SIG-M5 treated with dmso at 0.1 percent for 504 hours (cell line): ENCODE data around the gene GADD45A.
"Not testable (repeated sequence)": the region's sequence is repeated elsewhere in the genome, so short reads cannot be mapped to it uniquely, and the experiment has no call there.

ENCODE experiments used
- DNase-seq: peaks from one replicate; lab custom pipeline; 2025; ENCODE audit not compliant: unreplicated experiment; lab: John Stamatoyannopoulos, UW

Gene GADD45A, protein sequence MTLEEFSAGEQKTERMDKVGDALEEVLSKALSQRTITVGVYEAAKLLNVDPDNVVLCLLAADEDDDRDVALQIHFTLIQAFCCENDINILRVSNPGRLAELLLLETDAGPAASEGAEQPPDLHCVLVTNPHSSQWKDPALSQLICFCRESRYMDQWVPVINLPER

DNA sequence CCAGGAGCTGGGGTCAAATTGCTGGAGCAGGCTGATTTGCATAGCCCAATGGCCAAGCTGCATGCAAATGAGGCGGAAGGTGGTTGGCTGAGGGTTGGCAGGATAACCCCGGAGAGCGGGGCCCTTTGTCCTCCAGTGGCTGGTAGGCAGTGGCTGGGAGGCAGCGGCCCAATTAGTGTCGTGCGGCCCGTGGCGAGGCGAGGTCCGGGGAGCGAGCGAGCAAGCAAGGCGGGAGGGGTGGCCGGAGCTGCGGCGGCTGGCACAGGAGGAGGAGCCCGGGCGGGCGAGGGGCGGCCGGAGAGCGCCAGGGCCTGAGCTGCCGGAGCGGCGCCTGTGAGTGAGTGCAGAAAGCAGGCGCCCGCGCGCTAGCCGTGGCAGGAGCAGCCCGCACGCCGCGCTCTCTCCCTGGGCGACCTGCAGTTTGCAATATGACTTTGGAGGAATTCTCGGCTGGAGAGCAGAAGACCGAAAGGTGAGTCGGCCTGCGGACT is at the start of gene GADD45A:
Gene GADD45A (plus strand): TSS at position 135 of the 491 bp plus-strand sequence. CDS start 294 bp downstream, at position 429.
- DNase-seq = peak; percentile 96

DNA sequence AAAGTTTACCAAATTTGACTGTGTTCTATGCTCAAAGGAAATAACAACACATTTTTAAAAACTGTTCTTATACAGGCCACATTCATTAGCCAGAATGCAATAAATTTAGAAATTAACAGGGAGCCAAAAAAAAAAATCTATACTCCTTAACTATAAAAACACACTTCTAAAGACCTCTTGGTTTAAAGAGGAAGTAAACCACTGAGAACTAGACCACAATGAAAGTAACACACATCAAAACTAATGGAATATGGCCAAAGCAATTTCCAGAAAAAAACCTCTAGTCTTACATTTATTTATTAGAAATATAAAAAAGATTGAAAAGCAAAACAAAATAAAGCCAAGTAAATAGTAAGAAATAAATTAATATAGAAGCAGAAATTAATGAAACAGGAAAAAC is 48.9 kb upstream of the GADD45A start:
- DNase-seq = peak; percentile 23

DNA sequence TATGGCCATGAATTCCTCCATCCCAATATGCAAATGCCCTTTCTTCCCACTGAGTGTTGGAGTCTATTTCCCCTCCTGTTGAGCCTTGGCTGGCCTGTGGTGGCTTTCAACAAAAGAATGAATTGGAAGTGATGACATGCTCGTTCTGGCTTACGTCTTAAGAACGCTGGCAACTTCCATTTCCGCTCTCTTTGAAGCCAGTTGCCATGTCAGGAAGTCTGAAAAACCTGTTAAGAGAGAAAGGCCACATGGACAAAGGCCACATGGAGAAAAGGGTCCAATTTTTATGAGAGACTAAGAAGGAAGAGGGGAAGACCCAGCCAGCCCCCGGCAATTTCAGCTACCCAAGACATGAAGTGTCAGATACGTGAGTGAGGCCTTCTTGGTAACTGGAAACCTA is 45.6 kb upstream of the GADD45A start:
- DNase-seq = no peak

DNA sequence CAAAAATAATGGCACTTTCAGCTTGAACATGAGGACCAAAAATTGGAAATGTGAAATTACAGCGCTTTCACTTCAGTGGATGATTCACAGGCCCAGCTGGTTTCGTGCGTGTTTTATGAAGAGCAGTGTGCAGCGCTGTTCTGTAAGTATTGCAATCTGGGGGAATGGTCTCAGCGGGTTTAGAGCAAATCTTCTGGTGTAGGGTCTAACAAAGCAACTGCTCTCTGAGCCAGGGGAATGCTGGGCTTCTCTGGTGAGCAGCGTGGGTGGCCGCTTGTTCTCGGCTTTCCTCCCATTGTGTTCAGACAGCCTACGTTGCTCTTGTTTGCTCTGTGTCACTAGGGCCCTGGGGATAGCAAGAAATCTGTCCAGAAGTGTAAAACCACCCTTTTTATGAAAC is 42.4 kb upstream of the GADD45A start:
- DNase-seq = no peak

DNA sequence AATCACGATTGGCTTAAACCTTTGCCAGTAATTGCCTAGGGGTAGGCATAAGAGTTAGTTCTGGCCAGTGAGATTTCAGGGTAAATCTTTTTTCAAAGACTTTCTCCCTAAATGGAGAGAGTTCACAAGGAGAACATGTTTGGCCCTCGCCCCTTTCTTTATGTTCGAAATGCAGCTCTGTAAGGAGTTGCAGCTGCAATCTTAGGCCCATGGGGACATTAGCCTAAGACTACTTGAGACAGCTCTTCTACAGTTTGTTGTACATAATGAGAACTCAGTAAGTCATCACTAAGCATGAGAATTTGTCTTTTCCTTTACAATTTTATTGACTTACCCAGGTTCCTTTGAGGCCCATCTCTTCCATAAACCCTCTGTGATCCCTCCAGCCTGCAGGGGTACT is 40.4 kb upstream of the GADD45A start:
- no peak for DNase-seq

DNA sequence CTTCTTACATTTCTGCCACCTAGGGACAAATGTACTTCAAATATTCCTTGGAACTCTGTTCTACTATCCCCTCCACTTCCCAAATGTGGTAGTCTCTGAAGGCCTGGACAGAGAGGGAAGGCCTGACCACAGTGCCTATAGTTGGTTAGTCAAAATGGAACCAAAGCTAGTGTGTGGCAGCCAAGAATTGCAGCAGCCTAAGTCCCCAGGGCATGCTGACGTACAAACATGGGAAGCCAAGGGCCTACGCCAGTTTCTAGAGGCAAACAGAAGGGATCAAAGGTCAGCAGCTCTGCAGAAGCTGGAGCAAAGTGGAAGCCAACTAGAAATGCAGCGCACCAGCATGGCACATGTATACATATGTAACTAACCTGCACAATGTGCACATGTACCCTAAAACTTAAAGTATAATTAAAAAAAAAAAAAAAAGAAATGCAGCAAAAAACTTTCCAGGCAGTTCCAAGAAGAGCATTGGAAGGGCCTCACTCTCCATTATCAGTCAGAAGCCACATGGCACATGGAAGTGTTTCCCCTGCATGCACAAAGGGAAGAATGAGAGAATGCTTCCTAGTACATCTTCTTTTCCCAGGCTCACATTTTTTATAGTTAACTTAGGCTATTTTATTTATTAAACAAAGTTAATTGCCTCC is 39.4 kb upstream of the GADD45A start:
- DNase-seq = no peak

DNA sequence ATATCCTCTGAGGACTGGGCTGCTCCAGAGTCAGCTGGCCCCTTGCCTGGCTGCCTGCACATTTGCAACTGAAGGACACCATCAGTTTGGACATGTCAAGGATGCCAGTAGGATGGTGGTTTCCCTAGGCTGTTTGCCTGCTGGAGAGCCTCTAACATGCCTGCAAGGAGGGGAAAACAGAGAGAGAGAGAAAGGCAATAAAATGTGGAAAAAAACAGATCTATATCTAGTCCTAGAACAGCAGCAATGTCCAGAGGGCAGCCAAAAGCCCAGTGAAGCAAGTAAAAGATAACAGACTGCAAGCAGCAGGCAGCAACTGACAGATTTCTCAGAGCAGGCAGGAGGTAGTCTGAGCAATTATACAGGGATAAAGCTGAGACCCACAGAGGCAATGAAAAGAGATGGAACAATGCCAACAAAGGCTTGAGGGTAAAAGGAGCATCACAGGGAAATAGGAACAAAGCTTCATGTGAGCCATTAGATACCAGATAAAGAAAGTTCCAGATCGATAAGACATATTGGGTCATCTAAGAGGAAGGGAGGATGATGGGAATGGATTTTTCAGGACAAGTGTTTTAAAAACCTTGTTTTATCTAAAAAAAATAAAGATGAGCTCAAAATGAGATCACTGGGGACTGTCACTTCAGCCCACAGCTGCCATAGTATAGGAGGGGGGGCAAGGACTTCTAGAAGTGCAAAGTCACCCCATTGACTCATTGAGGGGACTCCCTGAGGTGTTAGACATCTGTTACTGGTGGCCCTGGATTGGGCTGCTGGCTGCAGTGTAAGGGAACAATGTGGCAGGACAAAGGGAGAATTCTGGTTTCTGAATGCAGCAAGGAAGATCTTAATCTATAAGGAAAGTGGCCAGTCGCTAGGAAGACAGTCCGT is 38.6 kb upstream of the GADD45A start:
- no peak for DNase-seq

DNA sequence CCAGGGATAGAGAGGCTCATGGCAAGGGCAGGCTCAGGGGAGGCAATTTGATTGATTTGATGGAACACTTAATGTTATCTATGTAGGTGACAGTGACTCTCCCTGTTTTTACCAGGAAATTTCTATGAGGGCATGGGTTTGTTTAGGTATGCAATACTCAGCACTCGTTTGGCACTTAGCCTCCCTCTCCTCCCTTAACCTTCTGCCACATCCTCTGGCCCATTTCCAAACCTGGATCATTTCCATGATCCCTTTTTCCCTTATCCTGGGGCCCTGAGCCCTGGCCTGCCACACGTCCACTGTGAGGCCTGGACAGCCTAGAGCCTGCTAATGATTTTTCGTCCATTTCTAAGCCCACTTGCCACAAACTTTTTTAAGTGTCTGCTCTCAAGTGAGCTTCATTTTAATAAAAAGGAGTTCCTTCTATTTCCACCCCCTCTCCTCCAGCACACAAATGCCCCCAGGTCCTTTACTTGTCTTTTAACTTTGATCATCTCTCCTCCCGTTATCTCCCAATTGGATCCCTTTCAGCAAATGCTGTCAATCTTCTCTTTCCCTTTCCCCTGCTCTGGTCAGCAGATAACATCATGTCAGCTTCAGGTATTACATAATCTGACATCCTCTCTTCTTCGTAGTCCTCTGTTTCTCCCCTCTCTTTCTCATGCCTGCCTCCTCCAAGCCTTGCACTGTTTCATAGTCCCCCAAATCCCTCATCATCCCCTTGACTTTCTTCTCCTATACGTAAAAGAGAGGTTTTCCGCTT is 37.8 kb upstream of the GADD45A start:
- no peak for DNase-seq

DNA sequence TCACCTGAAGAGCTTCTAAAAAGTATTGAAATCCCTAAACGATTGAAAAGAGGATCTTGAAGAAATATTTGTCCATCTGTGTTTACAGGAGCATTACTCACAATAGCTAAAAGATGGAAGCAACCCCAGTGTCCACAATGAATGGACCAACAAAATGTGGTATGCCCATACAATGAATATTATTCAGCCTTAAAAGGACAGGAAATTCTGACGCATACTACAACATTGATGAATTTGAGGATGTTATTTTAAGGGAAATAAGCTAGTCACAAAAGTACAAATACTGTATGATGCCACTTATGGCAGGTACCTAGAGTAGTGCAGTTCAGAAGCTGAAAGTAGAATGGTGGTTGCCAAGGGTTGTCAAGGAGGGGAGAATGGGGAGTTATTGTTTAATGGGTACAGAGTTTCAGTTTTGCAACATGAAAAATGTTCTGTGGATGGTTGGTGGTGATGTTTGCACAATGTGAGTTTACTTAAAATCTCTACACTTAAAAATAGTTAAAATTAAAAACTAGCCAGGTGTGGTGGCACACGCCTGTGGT is 37.1 kb upstream of the GADD45A start:
- DNase-seq = no peak

DNA sequence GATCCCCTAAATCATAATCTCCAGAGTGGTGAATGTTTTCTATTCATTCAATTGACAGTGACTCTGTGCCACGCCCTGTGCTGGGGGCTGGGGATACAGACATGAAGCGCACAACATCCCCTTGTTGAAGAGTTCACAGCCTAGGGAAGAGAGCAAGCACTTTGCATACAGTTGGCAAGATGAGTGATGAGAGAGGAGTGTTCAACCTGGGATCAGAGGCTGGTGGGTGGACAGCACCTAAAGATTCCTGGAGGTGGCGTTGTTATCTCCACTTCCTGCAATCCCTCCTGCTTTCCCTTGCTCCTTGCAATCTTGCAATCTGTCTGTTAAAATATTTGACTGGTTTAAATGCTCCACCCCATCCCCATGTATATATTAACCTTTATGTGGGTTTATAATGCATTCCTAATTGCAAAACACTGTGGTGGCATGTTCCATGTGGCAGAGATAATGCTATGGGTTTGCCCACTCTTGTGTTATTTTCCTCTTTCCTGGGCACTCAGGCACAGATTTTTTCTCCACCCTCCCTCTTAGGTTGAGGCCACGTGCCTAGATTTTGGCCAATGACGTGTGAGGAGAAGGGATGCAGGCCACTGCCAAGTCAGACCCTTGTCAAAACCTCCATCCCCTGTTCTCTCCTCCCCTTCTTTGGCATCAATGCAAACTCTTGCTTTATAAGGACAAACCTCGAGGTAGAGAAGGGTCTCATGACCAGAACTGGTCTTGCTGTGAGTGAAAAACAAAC is 36.2 kb upstream of the GADD45A start:
- no peak for DNase-seq

DNA sequence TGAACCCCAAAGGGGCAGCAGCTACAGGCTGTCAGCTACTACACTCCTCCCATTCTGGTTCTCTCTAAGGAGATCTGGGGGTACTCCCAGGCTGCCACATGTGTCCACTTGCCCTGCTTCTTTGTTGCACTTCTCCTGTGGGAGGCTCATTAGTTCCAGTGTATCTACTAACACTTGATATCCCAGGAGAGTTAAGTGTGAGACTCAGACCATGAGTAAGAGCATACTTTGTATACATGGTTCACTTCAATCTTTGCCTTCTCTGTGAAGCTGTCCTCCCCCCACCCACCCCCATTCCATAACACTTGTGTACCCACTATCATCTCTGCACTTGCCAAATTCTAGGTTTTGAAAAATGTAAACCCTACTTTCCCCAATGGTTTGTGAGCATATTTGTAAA is 34.9 kb upstream of the GADD45A start:
- no peak for DNase-seq

DNA sequence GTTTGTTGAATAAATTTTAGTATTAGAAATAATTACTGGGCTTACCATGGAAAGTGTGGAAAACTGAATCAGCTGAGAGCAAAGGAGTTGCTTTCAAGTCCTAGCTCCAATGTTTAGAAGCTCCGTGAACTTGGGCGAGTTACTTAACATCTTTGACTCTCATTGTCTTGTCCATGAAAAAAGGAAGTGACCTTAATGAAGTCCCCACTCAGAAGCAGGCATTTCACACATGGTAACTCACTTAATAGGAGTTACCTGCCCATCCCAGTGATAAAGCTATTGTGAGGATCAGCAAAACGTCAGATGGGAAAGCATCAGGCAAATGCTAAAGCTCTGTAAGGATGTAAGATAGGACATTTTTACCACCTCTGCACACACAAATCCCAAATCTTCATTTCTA is 34.0 kb upstream of the GADD45A start:
- no peak for DNase-seq

DNA sequence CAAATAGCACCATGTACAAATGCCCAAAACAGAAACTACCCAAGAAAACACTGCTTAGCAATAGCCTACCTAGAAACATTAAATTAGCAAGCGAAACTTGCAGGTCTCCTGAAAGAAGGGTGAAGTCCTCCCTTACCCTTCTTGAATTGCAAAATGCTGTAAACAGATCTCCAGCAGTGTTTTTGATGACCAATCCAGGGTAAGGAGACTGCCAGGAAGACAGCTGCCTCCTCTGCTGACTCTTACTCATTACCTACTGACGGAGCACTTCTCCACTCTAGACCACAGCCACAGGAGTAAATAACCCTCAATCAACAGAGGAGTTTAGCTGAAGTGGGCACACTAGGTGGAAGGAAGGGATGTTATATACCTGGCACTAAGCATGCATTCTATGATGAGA is 32.2 kb upstream of the GADD45A start:
- no peak for DNase-seq

DNA sequence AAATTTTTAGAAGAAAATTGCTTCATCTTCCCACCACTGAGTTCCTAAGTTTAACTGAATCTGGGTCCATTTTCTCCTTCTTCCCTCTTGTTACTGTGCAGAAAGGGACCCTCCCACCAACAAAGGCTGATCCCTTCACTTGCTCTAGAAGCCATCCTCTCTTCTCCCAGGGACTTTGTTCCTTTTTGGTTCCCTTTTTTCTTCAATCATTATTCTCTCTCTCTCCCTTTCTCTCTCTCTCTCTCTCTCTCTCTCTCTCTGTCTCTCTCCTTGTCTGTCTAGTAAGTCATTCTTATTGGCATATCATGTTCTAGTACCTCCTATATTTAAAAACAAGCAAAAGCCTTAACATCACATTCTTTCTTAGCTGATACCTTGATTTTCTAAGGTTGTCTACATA is 31.7 kb upstream of the GADD45A start:
- DNase-seq = no peak

DNA sequence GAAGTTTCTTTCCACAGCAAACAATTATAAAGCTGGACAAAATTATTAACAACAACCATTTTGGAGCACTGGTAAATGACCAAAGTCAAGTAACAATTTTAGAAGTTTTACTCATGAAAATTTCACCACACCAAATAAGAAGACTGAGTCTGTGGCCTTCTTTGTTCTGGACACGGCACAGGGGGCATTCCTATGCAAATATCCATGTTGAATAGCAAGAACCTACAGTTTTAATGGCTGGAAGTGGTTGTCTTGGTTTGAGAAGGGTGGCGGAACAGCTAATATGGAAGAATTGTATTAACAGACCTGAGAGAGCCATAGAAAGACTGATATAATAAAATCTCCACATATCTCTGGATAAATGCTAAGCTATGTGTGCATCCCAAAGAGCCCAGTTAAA is 29.4 kb upstream of the GADD45A start:
- DNase-seq = no peak

DNA sequence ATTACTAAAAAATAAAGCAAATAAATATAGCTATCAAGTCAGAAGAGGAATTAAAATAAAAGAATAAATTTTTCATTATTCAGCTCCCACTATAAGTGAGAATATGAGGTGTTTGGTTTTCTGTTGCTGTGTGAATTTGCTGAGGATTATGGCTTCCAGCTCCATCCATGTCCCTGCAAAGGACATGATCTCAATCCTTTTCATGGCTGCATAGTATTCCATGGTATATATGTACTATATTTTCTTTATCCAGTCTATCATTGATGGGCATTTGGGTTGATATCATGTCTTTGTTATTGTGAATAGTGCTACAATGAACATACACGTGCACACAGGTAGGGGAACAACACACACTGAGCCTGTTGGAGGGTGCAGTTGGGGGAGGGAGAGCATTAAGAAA is 27.8 kb upstream of the GADD45A start:
- DNase-seq = not testable (repeated sequence)

DNA sequence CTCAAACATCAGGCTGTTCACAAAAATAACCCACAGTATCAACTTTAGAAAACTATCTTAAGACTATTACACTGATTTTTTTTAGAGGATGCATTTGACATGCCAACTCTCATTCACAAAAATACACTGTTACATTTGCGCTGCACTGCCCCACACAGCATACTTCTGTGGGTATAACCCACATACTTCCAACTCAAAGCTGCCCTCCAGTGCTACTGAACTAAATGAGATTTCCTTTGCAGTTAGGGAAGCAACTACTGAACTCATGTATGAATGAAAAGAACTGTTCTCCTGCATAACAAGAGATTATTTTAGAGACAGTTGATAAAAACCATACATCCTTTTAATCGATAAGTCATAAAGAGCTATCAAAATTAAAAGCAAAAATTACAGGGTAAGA is 25.8 kb upstream of the GADD45A start:
- DNase-seq = no peak

DNA sequence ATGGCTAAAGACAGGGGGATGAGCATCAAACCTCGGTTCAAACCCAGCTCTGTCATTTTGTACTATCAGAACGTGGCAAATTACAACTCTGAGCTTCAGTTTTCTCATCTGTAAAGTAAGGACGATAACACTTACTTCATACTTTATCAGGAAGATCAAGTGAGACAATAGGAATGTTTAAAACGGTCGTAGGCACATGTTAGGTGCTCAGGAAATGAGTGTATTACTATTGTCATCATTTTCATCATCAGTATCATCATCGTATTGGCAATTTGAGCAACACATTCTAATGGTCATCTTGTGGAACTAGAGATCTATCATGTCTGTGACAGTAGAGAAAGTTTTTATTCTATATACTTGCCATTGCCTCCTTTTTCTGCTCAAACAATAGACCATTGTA is 22.1 kb upstream of the GADD45A start:
- DNase-seq = no peak

DNA sequence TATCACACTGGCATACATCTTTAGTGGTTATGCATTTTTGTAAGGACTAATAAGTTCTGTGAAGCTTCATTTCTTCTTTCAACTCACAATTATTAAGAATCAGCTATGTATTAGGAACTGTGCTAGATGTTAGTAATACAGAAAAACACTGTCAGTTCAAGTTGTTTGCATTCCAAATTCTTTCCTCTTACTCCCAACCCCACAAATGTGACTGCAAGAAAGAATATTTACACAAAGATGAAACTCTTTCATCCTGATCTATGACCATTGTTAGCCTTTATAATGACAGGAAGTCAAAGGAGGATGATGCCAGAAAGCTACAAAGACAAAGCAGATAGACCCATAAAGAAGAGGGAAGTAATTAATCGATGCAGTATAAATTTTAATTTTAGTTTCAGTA is 21.0 kb upstream of the GADD45A start:
- DNase-seq = no peak

DNA sequence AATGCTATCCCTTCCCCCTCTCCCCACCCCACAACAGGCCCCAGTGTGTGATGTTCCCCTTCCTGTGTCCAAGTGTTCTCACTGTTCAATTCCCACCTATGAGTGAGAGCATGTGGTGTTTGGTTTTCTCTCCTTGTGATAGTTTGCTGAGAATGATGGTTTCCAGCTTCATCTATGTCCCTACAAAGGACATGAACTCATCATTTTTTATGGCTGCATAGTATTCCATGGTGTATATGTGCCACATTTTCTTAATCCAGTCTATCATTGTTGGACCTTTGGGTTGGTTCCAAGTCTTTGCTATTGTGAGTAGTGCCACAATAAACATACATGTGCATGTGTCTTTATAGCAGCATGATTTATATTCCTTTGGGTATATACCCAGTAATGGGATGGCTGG is 19.7 kb upstream of the GADD45A start:
- DNase-seq = not testable (repeated sequence)
